Spleen (tissue), 13 donors: Measurements from ENCODE around the gene UBE2D3. TPM values are rescaled to one million over a fixed set of nuclear protein-coding genes. Genes with fewer than 3 reads are reported as not detected.

ENCODE experiments used
- DNase-seq: peaks from one replicate; pipeline ENCODE4 v3.0.0-alpha.2; 2020
- H3K27ac ChIP-seq, 8 donors: fragments of 200-600 bp; sonication (generic) in 7 of 8; 1 replicate in 4 of 8; 2 replicates in 4 of 8; pipeline versions ENCODE4 v1.5.0 to v1.8.0; 2016 to 2021; ENCODE audit warnings: inconsistent platforms in 4 of 8, mild to moderate bottlenecking in 4 of 8, moderate library complexity in 1 of 8
- H3K27me3 ChIP-seq, 7 donors: fragments of 200-600 bp; sonication (generic) in 6 of 7; replicated peaks in 1 of 7; 1 replicate in 4 of 7; 2 replicates in 3 of 7; pipeline versions ENCODE4 v1.5.0 to v1.8.0; 2016 to 2021; ENCODE audit warnings: inconsistent platforms in 3 of 7, mild to moderate bottlenecking in 1 of 7
- H3K36me3 ChIP-seq, 6 donors: fragments of 200-600 bp; sonication (generic) in 5 of 6; 1 replicate in 4 of 6; 2 replicates in 2 of 6; pipeline versions ENCODE4 v1.5.0 to v1.8.0; 2016 to 2021; ENCODE audit warnings: inconsistent platforms in 2 of 6
- H3K4me1 ChIP-seq, 6 donors: fragments of 200-600 bp; sonication (generic) in 5 of 6; 1 replicate in 3 of 6; 2 replicates in 3 of 6; pipeline versions ENCODE4 v1.5.0 to v1.8.0; 2016 to 2021; ENCODE audit warnings: inconsistent platforms in 3 of 6
- H3K4me3 ChIP-seq, 8 donors: fragments of 200-600 bp; sonication (generic) in 7 of 8; 1 replicate in 4 of 8; 2 replicates in 4 of 8; pipeline versions ENCODE4 v1.5.0 to v1.8.0; 2016 to 2021; ENCODE audit warnings: inconsistent platforms in 4 of 8, mild to moderate bottlenecking in 4 of 8, moderate library complexity in 2 of 8
- H3K9me3 ChIP-seq, 8 donors: fragments of 200-600 bp; sonication (generic) in 7 of 8; 1 replicate in 4 of 8; 2 replicates in 4 of 8; pipeline versions ENCODE4 v1.5.0 to v1.8.0; 2016 to 2021; ENCODE audit warnings: inconsistent platforms in 4 of 8
- POLR2A ChIP-seq, 3 donors: fragments of 450-650 bp; IDR thresholded peaks; one replicate each; pipeline ENCODE4 v1.5.1; 2017; ENCODE audit warnings: antibody characterized with exemption in 3 of 3, mild to moderate bottlenecking in 1 of 3
- POLR2AphosphoS5 ChIP-seq, 3 donors: sonication (generic); formaldehyde crosslinking; IDR thresholded peaks; one replicate each; pipeline ENCODE4 v1.5.1; 2017; ENCODE audit warnings: antibody characterized with exemption in 3 of 3
- WGBS, 5 donors: extraction: QIAGEN DNeasy Blood & Tissue Kit in 3 of 5; methylation state at CpG; one replicate each; pipeline versions ENCODE4 v1.1.5 to v1.1.7; 2013 to 2018; 5-methylcytosine and 5-hydroxymethylcytosine counted together
- intact Hi-C: fragments of 100-400 bp; cut with DNase I; formaldehyde crosslinking; loops from one replicate; pipeline ENCODE4 v1.15.0; 2023; ENCODE audit warnings: low total_unique reads
- long read RNA-seq, 2 donors: transcript quantifications; one replicate each; lab custom pipeline, GENCODE V29; 2026
- polyA plus RNA-seq, 3 donors: library from polyadenylated mRNA; stranded (reverse); fragments of 200-250 nt; gene quantifications; one replicate each; pipeline ENCODE4 v1.2.1, GENCODE V29; 2013
- total RNA-seq, 7 donors: library from RNA; depleted of rRNA in 3 of 7; stranded (reverse); fragments of >200 nt in 3 of 7; fragmentation: NEBNext Ultra II Directional in 4 of 7; extraction: Animal tissue kit (Norgen Biotek cat#: 25700) in 4 of 7; gene quantifications; one replicate each; pipeline versions ENCODE4 v1.1.0 to v1.2.1, GENCODE V29; 2016 to 2021
- TF ChIP-seq, protein P1 (sequence below), 11 experiments: fragments of 200-600 bp in 7 of 11; fragments of 450-650 bp in 4 of 11; sonication (generic) in 4 of 11; IDR thresholded peaks in 8 of 11; conservative IDR thresholded peaks in 3 of 11; 1 replicate in 7 of 11; 2 replicates in 4 of 11; pipeline versions ENCODE4 v1.4.0 to v1.8.0; 2016 to 2021; ENCODE audit warnings: antibody characterized with exemption in 11 of 11, inconsistent platforms in 4 of 11, mild to moderate bottlenecking in 1 of 11
- donor health status: healthy with polysubstance abuse.
- donor health status: DM: no; HTN: no; CAD: no; lungs with moderate emphysema.
- donor health status: DM: no; HTN: no; CAD: no.
- donor health status: Bipolar disorder and iron deficiency.
- donor health status: healthy.
- donor health status: DM: no; HTN: no; CAD: no.
- donor health status: DM: yes; HTN: yes; CAD: no.

UBE2D3 gene
- total RNA-seq (100 to 1,000 TPM; 303 to 459 (median 316) TPM), polyA plus RNA-seq (100 to 1,000 TPM; 152 to 212 (median 177) TPM)
- long read RNA-seq, donor 1, full-length matches to known transcripts: 69 of 255 reads
- long read RNA-seq, donor 1, partial matches to known transcripts: 61 of 255 reads
- long read RNA-seq, donor 1, other reads (novel, unspliced or antisense): 125 of 255 reads
- long read RNA-seq, donor 2, transcript UBE2D3-210 (8 exons, 3,990 nt): major isoform, 35 of 225 reads
- long read RNA-seq, donor 2, transcript UBE2D3-207 (8 exons, 2,368 nt): minor isoform, 5 of 225 reads
- long read RNA-seq, donor 2, partial matches to known transcripts: 175 of 225 reads
- long read RNA-seq, donor 2, other reads (novel, unspliced or antisense): 7 of 225 reads

DNA sequence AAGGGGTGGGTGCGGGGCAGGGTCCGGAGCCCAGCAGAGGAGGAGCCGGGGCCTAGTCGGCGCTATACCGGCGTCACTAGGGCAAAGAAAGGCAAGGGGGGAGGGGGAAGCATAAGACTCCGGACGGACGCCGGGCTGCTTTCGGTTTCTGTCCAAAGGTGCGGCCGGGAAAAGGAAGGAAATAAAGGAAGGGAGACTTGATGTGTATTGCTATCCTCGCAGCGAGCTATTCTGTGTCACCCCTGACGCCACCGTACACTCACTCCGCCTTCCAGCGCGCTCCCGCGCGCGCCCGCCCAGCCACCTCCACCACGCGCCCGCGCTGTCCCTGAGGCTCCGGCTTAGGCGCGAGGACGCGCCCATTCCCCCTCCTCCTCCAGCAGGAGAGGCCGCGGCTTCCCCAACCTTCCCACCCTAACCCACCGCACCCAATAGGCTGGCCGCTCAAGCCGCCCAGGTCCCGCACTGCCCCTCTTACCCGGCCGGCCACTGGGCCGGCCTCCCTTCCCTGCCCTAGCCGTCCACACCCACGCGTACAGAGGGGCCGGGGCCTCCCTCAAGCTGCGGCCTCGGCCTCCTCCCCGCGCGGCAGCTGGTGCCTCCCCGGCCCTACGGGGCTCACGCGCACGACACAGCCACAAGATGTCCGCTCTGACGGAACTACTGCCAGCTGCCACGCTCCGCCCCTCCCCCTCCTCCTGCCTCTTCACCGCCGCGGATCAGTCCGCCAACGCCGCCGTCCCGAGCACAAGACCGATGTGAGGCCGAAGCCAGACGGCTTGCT, at the start of gene UBE2D3:
Gene UBE2D3, minus strand, starts transcription at position 662 of the 784 bp plus-strand sequence. CDS start 1,043 bp downstream, outside the sequence.
- DNase-seq: peak; percentile 99
- peaks cover 0 to 25% (median 0%) of the 10 kb centered on the region in 6 donors for H3K36me3 ChIP-seq
- H3K27me3 ChIP-seq: no peaks in the 10 kb centered on the region
- peak within 1 kb of the TSS; percentile 72 to 93 (median 82) for H3K4me3 ChIP-seq
- TF ChIP-seq POLR2A (IDR thresholded peaks at IDR 0.05) (peak; percentile 70 to 89 (median 80)), POLR2AphosphoS5 (IDR thresholded peaks at IDR 0.05) (peak; percentile 93 to 97 (median 95))
- TF ChIP-seq, protein P1, sequence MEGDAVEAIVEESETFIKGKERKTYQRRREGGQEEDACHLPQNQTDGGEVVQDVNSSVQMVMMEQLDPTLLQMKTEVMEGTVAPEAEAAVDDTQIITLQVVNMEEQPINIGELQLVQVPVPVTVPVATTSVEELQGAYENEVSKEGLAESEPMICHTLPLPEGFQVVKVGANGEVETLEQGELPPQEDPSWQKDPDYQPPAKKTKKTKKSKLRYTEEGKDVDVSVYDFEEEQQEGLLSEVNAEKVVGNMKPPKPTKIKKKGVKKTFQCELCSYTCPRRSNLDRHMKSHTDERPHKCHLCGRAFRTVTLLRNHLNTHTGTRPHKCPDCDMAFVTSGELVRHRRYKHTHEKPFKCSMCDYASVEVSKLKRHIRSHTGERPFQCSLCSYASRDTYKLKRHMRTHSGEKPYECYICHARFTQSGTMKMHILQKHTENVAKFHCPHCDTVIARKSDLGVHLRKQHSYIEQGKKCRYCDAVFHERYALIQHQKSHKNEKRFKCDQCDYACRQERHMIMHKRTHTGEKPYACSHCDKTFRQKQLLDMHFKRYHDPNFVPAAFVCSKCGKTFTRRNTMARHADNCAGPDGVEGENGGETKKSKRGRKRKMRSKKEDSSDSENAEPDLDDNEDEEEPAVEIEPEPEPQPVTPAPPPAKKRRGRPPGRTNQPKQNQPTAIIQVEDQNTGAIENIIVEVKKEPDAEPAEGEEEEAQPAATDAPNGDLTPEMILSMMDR (IDR thresholded peaks at IDR 0.05 in 8 of 11, conservative IDR thresholded peaks at IDR 0.05 in 3 of 11): peak in 4 of 11 experiments; percentile 11 to 42 (median 23)
- 0 to 1% (median 0%) methylated on average over 58 to 73 of the region's 73 CpGs for WGBS, 5 donors
- intact Hi-C loops: loop anchor here (5.0 kb wide), 1 partner anchor 40 kb away; the partner anchor contains the start of gene CISD2
- H3K27ac ChIP-seq: peak within 1 kb of the TSS; percentile 99 to 100 (median 100)
- H3K4me1 ChIP-seq: peaks cover 33 to 52% (median 41%) of the 10 kb centered on the region in 6 donors
- no peaks in the 10 kb centered on the region for H3K9me3 ChIP-seq

DNA sequence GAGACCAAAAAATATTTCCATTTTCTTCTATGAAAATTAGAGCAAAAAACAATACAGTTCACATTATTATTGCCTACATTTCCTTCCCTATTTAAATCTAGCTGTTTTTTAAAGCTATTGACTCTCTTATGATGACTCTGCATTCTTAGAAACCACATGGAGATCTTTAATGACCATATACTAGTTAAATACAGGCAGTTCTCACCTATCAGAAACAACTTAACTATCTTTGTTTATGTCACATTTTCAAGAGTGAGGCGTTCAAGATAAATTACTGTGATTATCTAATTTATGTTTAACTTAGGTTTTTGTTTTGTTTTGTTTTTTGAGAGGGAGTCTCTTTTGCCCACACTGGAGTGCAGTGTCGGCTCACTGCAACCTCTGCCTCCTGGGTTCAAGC, 44.4 kb upstream of the UBE2D3 start:
- WGBS, 5 donors: 61 to 73% (median 69%) methylated on average over 2 of the region's 2 CpGs
- intact Hi-C loops: no loop called here
- no peak for DNase-seq

DNA sequence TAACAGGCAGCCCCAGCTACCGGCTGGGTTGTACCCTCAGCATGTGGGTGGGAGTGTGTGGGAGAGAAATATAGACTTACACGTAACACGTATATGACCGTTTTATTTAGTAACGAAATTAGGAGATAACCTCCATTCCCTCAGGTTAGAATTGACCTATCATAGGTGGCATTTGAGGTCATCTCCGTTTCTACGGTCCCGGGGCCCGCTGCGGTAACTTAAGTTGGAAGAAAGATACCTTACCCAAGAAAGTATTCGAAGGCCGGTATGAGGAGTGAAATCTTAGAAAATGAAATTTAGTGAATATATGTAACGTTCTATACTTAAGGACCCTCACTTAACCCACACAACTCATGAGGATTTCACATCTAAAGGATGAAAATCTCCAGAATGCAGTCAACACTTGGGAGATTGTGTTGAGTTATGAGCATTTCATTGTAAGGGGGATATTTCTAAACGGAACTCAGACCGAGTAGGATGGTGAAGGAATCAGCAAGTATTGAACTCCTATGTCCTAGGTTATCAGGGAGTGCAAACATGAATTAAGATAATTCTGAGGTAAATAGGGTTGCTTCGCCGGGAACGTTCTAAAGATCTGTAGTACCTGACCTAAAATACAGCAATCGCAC, 42.3 kb upstream of the UBE2D3 start:
- TF ChIP-seq POLR2AphosphoS5 (IDR thresholded peaks at IDR 0.05): no peak
- TF ChIP-seq, protein P1 (IDR thresholded peaks at IDR 0.05 in 8 of 11, conservative IDR thresholded peaks at IDR 0.05 in 3 of 11): no peak
- no peak for TF ChIP-seq POLR2A (IDR thresholded peaks at IDR 0.05)
- DNase-seq: no peak
- Histone ChIP-seq H3K36me3 (peaks cover 0 to 9% (median 0%) of the 10 kb centered on the region in 6 donors), H3K27ac (peak overlapping the region; percentile 91 to 99 (median 98)), H3K4me1 (peaks cover 12 to 65% (median 43%) of the 10 kb centered on the region in 6 donors), H3K9me3 (no peaks in the 10 kb centered on the region), H3K27me3 (no peaks in the 10 kb centered on the region), H3K4me3 (peak overlapping the region; percentile 62 to 90 (median 74))
- intact Hi-C loops: loop anchor here (5.0 kb wide), 1 partner anchor 42 kb away; the partner anchor contains the start of gene UBE2D3
- WGBS, 5 donors: 10 to 15% (median 10%) methylated on average over 19 of the region's 19 CpGs

More for the DNA sequence above, 44.4 kb upstream of the UBE2D3 start:
- H3K4me3 ChIP-seq: peak overlapping the region in 1 of 8 donors; percentile 68
- no peaks in the 10 kb centered on the region for H3K27me3 ChIP-seq
- TF ChIP-seq, protein P1 (IDR thresholded peaks at IDR 0.05 in 8 of 11, conservative IDR thresholded peaks at IDR 0.05 in 3 of 11): no peak
- no peak for TF ChIP-seq POLR2AphosphoS5 (IDR thresholded peaks at IDR 0.05)
- no peak for TF ChIP-seq POLR2A (IDR thresholded peaks at IDR 0.05)
- peaks cover 0 to 5% (median 2%) of the 10 kb centered on the region in 8 donors for H3K9me3 ChIP-seq
- H3K27ac ChIP-seq: peak overlapping the region in 4 of 8 donors; percentile 36 to 99 (median 98)
- H3K4me1 ChIP-seq: peaks cover 12 to 49% (median 39%) of the 10 kb centered on the region in 6 donors
- H3K36me3 ChIP-seq: peaks cover 0 to 28% (median 4%) of the 10 kb centered on the region in 6 donors
